Activated CD4-positive, alpha-beta T cell treated with anti-CD3 and anti-CD28 coated beads for 48 hours (primary cell): ENCODE data around the gene CHGA.

Experiments used
- DNase-seq: peaks from one replicate; pipeline ENCODE4 v3.0.0-alpha.2; 2020

The CHGA gene

GRCh38 chr14:92906420-92906819, 16.5 kb upstream of the CHGA start:
- no peak for DNase-seq

GRCh38 chr14:92906823-92907222, 16.1 kb upstream of the CHGA start:
- DNase-seq, result no peak

GRCh38 chr14:92907316-92907911, 15.5 kb upstream of the CHGA start:
- DNase-seq, result no peak

DNA sequence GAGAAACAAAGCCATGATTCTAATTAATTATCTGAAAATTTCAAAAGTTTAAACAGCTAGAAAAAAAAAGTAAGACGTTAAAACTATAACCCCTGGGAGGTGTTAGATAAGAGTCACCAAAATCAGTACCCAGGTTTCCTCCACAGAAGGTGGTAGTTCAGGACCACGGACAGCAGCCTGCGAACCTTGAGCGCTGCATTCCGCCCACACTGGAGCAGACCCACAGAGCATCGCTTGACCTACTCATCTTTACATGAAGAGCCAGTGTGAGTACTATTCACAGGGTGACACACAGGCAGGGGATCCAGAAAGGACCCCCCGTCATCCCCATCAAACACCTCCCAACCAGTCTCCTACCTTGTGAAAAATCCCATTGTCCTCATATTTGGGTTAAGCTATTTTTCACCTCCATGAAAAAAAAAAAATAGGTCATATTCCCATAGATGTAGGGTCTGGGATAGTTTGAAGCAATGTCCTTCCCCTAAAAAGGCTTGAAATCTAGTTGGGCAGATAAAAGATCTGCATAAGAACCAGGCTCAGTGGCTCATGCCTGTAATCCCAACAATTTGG, 8.8 kb upstream of the CHGA start:
- DNase-seq, result peak; percentile 62

GRCh38 chr14:92916201-92916600, 6.7 kb upstream of the CHGA start:
- DNase-seq, result no peak

- DNase-seq, result no peak
Measured at GRCh38 chr14:92917041-92917940, 5.7 kb upstream of the CHGA start.

GRCh38 chr14:92917956-92918355, 5.0 kb upstream of the CHGA start:
- no peak for DNase-seq

DNA sequence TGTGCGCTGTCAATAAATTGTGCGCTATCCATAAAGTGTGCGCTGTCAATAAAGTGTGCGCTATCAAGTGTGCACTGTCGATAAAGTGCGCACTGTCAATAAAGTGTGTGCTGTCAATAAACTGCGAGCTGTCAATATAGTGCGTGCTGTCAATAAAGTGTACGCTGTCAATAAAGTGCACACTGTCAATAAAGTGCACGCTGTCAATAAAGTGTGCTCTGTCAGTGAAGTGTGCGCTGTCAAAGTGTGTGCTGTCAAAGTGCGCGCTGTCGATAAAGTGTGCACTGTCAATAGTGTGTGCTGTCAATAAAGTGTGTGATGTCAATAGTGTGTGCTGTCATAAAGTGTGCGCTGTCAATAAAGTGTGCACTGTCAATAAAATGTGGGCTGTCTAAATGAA, 2.9 kb upstream of the CHGA start:
- DNase-seq, result no peak

GRCh38 chr14:92922155-92922735, 705 bp upstream of the CHGA start:
- no peak for DNase-seq

- DNase-seq, result no peak
Measured at GRCh38 chr14:92923744-92924103, 774 bp downstream of the CHGA start.

DNA sequence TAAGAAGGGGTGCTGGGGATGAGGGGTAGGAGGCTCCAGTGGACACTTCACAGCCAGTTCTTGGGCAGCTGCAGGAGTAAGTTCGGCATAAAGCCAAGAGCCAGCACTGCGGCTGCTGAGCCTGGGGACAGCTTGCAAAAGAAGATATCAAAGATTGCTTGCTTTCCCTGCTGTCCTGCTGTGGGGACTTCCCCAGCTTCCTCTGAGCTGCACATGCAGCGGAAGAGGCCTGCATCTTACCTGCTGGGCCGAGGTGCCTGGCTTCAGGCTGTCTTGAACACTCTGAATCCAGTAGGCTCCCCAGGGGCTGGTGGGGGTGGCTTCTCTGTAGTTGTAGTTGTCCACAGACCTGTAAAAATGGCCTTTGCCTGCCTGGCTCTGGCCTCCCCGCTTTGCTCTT, 1.3 kb downstream of the CHGA start:
- no peak for DNase-seq

- DNase-seq, result no peak
Measured at GRCh38 chr14:92925446-92925845, 2.5 kb downstream of the CHGA start.

DNA sequence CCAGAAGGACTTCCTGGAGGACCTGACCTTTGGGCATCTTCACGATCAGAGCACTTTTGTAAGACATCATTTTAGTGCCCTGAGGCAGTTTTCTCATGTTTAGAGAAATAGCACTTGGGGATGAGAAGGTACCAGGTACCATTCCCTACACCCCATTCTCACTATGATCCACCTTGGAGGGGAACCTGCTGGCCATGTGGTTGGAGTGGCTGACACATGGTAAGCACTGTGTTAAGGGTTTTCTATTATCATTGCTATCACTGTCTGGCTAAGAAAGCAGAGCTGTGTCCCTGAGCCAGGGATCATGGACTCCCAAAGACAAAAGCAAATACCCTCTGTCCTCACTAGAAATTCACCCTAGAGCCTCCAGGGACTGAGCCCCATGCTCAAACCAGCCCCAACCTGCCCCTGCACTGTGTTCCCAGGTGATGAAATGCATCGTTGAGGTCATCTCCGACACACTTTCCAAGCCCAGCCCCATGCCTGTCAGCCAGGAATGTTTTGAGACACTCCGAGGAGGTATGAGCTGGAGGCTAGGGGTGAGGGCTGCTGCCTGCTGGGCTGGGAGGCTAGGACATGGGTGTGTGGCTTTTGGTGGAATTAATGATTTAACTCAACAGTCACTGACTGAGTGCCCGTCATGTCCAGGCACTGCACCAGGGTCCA, 3.4 kb downstream of the CHGA start:
- no peak for DNase-seq

GRCh38 chr14:92926931-92927330, 4.0 kb downstream of the CHGA start:
- no peak for DNase-seq

DNA sequence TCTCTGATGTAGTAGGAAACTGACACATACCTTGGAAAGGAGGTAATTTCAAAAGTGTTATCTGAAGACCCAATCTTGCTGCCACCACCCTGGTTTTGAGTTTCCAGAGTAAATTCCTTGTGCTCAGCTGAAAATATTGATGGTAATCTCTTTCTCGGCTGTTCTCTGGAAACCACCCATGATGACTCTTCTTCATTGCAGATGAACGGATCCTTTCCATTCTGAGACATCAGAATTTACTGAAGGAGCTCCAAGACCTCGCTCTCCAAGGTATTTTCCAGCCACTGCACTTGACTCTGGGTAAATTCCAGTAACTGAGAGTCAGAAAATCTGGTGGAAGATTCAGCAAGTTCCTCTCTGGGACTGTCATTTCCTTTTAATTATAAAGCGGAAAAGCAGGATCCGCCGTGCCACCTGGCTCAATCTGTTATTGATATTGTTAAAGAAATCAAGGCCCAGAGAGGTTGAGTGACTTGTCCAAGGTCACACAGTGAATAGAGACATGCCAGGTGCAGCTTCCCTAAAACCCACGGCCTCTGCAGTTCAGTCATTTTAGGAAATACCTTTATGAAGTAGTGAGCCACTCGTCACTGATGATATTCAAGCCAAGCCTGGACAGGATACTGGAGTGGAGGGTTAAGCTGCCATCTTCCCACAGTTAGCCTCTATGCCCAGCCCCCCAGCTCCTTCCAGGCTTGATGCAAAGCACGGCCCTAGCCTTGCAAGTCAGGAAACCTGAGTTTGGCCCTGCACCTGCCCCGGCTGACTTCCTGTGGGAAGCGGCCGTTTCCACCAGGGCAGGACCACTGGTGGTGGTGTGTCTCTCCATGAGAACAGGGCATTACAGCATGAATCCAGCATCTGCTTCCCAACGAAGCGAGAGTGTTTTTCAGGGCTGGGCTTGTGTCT, 4.7 kb downstream of the CHGA start:
- no peak for DNase-seq

DNA sequence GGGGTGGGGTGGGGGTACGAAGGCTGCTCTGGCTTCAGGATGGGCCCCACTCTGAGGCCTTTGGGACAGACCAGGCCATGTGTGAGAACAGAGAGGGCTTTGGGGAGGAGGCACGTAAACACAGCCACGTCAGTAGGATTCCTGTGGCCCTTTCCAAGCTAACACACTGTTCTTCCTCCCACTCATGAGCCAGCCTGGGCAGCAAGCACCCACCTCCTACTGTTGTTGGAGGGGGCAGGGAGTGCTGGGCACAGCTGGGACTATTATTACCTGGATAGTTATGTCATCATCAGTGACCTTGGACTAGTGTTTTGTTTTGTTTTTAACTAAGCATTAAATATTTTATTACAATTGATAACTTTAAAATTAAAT, 5.3 kb downstream of the CHGA start:
- no peak for DNase-seq

GRCh38 chr14:92928961-92929688, 6.2 kb downstream of the CHGA start:
- DNase-seq, result no peak

- no peak for DNase-seq
Measured at GRCh38 chr14:92929689-92930608, 7.0 kb downstream of the CHGA start.

- no peak for DNase-seq
Measured at GRCh38 chr14:92930737-92931602, 8.0 kb downstream of the CHGA start.
